NCI-H748 treated with DMSO at 0.1 percent for 48 hours (cell line): ENCODE results near the gene RGS10.

Experiments used
- DNase-seq: peaks from one replicate; lab custom pipeline; 2025; lab: John Stamatoyannopoulos, UW

Gene RGS10

DNA sequence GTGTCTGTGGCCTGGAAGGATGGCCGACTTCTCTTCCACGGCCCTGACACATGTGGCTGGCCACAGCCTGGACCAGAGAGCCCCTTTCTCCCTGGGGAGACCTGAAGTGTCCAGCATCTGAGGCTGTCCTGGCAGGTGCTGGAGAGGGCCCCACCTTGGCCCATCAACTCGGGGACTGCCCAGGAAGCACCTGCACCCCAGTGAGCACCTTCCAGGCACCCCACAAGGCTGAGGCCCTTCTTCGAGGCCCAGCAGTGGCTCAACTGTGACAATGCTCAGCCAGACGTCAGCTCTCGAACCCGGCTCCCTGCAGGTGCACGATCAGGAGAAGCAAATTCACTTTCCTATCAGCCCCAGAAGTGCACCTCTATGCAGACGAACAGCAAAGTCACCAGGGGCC is 24.3 kb downstream of the RGS10 start:
- DNase-seq, result no peak

DNA sequence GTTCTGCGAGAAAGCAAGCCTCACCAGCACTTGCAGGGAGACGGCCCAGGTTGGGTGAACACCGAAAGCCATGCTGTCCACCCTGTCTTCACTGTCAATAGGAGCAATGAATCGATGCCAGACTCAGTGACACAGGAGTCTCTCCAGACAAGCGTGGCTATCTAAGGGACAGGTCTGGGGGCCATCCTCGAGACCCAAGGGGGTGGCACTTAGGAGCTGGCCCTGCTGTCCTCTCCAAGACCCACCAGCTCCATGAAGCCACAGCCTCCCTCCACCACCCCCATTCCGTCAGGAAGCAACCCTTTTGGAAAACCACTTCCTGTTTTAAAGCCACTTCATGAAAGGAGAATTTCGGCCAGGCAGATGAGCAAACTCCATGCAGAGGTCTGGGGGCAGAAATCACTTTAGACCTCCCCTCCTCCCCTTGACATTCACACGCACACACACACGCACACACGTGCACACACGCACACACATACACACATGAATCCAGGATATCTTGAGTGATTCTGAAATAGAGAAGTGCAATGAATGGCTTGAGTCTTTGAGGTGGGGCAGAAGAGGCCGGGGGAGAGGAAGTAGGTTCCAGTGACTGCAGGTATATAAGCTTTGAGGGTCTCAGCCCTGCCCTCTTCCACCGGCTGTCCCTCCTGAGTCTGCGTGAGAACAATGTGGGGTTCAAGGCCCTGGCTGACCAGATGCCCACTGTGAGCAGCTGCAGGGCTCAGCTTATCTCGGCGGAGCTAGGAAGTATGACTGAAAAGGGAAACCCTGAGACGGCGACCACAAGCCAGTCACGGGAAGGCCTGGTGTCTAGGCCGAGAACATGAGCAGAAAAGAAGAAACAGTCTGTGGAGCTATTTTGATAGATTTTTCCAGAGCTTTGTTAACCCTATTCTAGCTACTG is 25.0 kb downstream of the RGS10 start:
- no peak for DNase-seq

DNA sequence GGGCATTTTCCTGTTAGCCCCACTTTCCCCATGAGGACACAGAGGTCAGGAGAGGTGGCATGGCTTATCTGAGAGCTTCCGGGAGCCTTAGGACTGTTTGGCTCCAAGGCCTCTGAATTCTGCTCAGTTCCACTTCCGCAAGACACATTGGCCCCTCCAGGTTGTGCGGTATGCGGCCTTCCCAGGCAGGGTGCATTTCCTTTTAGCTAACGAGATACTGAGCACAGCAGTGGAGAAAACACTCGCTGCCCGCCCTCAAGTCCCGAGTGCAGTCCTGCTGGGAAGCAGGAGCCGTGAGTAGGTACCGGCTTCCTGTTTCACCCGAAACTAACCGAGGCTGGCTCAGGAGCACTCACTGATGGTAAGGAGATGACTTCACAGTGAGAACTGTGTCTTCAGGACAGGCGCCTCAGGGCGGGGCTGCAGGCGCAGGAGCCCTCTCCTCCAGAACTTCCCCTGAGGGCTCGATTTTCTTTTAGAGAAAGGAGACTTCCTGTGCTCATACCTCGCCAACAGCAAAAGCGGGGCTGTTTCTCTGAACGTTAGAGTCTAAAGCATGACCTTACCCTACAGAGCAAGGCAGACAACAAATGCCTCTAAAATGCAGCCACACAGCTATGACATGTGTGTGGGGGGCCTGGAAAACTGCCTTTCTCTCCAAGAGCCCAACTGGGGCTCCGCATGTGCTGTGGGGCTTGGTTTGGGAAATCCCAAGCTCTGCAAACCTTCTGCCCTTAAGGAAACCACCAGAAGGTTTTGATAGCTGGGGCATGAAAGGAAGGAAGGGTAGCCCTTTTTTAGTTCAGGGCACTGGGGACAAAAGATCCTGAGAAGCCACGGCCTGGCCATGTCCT is 25.9 kb downstream of the RGS10 start:
- DNase-seq, result no peak

DNA sequence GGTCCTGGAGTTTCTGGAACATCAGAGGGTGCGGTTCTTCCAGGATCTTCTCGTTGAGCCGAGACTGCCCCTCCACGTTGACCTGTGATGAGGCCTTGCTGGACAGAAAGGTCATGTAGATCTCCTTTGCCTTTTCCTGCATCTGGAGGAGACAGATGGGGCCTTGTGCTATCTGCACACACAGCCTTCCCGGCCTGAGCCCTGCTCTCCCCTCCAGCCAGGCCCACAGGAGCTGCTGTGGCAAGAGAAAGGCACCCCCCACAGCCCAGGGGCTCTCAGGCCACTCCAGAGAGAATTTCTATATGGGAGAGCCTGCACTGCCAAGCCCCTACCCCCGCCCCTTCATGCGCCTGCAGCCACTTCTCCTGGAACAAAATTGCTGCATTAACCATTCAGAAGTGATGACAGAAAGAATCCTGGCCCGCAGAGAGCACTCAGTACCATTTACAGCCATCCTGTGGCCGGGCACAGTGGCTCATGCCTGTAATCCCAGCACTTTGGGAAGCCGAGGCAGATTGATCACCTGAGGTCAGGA is 26.9 kb downstream of the RGS10 start:
- no peak for DNase-seq

DNA sequence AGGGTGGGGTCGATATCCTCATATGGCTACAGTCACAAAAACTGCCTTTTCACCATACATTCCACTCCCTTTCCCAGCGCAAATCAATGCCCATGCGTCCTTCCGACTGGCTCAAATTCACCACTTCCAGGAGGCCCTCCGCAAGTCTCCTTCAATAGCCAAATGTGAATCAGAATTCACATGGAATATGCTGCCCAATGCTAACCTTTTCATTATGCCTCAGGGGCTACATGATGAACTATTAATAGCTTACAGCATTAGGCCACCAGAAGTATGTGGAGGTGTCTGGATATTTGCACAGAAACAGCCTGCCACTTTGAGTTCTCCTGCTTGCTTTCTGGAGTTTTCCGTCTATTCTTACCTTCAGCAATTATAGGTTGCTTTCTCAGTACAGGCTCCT is 27.7 kb downstream of the RGS10 start:
- DNase-seq, result no peak

DNA sequence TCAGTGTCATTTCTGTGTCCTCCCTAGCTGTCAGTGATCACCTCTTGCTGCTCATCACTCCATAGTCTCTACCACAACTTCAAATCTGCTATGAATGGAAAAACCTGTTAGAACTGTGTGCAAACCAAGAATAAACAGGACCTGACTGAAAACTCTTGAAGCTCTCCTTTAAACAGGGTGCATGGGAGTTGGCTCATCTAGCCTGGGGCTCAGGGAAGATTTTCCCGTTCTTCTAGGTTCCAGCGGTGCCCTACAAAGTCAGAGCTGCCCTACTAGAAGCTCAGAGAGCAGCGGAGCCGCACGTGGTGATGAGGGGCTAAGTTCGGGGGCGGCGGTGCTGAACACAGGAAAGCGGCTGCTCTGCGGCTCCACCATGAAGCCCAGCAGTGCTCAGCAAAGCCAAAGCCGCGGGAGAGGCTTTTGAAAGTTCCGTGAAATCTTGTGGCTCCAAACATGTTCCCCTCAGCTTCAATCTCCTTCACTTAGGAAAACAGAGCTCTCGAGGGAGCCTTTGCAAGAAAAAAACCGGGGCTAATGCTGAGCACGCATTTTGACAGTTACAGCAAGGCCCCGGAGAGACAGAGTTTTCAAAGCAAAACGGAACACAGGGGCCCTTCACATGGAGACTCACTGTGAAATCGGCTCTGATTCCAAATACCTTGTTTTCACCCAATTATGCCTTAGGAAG is 30.5 kb downstream of the RGS10 start:
- no peak for DNase-seq

DNA sequence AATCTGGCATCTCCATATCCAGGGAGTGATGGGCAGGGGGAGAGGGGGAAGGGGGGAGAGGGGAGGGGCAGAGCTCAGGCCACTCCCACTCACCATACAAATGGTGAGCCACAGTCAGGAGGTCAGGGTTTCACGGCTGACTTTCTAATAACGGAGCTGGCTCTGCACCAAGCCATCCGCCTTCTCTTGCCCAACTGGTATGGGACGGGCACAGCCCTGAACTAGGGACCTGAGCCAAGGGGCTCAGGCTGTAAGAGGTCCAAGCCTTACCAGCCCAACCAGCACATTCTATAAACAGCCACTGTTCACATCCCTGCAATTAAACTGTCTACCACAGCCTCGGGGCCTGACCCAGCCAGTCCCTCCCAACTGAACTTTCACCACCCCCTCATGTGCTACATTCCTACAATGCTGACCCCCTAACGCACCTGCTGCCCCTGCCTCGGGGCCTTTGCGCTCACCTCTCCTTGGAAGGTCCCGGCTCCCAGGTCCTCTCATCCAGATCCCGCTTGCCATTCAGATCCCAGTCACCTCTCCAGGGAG is 32.5 kb downstream of the RGS10 start:
- no peak for DNase-seq

DNA sequence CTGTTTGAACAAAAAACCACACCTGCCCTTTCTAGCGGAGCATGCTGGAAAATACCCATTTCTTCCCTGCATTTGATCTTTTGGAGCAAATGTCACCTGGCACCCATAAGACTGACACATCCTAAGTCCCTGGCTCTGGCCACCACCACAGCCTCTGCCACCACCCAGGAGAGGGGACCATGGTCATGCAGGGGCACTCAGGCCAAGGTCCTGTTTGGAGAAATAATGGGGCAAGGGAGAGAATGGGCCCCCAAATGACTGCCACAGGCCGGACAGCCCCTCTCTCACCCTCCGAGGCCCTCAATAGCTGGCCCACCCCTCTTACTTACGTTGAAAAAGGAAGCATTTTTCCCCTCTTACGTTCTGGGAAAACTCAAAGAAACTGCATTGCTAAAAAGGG is 35.4 kb downstream of the RGS10 start:
- no peak for DNase-seq

DNA sequence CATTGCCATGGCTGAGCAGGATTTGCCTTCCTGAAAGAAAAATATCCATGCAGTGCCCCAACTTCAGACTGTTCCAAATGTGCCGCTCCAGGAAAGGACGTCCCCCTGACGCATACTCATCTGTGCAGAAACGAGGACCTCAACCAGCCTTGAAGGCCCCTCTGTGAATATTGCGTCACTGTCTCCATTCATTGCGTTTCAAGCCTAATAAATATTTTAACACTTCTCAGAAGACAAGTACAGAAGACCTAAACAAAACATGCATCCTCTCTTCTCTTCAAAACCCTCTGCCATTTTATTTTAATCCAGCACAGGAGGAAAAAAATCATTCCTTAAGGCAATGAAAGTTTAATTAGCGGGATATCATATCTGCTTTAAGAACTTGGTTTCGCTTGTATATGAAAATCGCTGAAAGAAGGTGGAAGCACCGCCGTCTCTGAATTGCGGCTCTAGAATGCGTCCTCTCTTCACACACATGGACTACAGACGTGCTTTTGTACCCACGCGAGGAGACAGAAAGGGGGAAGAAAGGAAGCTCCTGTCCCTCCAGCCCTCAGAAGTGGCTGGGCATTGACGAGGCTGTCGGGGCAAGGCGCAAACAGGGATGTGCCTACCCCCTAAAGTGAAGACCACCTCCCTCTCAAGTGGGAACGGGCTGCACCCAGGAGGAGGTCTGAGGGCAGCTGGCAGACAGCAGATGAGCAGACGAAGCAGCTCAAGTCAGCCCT is 36.8 kb downstream of the RGS10 start:
- no peak for DNase-seq

DNA sequence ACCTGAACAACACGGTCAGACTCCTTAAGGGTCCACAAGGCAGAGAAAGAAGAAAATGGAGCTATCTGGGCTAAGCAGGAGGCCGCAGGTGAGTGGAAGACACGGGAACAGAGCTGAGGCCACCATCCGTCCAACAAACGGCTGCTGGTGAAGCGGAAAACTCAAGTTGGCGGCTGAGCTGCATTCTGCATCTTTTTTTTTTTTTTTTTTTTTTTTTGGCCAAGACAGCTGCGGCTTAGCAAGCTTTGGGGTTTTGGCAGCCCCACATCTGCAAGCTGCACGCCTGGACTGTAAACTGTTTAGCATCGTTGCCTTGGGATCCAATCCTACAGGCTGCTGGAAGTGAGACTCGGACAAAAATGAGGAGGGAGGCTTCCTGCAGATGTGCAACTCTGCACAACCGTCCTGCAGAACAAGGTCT is 37.4 kb downstream of the RGS10 start:
- DNase-seq, result no peak

DNA sequence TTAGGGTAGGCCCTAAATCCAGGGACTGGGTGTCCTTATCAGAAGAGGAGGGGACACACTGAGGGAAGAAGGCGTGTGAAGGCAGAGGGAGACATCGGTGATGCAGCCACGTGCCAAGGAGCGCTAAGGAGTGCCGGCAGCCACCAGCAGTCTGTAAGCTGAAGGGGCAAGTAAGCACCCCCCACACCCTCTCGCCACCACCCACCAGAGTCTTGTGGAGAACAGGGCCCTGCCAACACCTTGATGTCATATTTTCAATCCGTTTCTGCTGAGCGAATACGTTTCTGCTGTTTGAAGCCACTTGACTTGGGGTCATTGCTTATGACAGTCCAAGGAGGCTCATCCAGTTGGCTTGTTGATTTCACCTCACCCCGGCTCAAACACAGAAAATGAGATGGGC is 37.9 kb downstream of the RGS10 start:
- DNase-seq, result no peak

DNA sequence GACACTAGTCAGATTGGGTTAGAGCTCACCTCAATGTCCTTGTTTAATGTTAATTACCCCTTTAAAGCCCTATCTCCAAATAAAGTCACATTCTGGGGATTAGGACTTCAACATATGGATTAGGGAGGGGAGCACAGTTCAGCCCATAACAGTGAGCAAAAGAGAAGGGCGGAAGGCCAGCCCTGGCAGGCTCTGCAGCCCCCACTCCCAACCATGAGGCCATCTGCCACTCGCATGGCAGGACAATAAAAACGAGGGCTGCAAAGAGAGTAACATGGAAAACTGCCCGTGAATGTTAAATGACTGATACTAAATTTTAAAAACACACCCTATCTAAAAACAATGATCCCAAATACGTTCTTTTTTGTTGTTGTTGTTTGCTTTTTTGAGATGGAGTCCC is 38.7 kb downstream of the RGS10 start:
- DNase-seq, result no peak

DNA sequence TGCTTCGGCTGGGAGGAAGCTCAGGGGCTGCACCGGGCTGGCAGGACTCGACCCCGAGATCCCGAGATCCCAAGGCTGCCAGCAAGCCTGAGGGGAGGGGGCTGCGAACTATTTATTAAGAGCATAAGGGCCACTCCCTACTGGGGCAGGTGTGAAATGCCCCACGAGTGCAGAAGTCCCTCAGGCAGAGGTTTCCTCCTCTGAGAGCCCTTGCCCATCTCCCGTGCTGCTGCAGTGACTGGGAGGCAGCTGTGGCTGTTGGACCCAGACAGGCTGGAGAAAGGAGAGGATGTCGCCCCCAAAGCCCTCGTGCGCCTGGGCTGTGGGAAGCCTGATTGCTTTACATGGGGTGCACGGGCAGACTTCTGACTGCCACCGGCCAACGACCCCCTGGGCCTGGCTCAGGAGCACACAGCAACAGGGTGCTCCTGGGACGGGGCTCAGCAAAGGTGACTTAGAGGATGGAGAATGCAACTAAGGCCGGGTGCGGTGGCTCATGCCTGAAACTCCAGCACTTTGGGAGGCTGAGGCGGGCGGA is 39.8 kb downstream of the RGS10 start:
- DNase-seq, result no peak

DNA sequence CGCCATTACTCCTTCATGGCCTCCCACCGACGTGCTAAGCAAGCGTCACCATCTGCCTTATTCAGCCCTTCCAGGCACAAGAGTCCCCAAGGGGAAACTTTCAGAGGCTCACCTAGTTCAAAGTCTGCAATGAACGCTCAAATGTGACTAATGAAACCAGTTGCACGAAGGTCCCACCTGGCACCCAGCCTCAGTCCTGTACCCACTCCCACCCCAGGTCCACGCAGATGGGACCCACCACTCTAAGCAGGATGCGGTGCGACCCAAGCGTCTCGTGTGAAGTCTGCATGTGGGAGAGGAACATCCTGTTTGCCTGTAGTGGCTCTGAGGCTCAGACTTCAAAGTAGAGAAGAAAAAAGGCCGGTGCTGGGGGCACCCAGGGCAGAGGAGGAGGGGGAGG is 40.3 kb downstream of the RGS10 start:
- DNase-seq, result no peak

DNA sequence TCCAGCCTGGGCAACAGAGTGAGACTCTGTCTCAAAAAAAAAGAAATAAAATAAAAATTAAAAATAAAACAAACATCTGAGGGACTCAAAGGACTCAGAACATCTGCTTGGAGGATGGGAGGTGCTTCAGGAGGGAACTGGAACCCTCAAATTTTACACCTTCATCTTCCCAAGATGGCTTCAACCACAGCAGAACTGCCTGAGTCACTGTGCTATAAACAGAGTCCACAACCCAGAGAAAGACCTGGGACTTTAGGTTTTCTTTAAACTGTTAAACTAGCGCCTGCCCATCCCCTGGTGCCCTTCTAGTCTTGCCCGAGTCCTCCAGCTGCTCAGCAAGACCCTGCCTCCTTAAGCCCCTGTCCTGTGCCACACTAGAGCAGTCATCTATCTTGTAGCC is 40.8 kb downstream of the RGS10 start:
- DNase-seq, result no peak

DNA sequence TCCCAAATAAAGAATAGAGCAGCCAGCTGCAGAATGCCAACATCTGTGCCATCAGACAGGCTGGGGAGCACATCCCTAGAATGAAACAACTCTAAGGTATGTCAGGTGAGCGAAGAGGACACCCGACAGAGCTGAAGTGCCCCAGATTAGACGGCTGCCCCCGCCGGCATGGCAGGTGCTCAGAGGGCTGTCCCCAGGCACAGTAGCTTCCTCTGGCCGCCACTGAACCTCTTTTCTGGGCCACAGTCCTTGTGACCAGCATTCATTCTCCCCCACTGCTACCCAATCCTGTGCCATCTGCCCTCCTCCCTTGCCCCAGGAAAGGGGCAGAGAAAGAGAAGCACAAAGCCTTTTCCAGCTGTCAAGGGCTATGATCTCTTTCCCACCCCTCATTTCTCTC is 41.7 kb downstream of the RGS10 start:
- DNase-seq, result no peak

DNA sequence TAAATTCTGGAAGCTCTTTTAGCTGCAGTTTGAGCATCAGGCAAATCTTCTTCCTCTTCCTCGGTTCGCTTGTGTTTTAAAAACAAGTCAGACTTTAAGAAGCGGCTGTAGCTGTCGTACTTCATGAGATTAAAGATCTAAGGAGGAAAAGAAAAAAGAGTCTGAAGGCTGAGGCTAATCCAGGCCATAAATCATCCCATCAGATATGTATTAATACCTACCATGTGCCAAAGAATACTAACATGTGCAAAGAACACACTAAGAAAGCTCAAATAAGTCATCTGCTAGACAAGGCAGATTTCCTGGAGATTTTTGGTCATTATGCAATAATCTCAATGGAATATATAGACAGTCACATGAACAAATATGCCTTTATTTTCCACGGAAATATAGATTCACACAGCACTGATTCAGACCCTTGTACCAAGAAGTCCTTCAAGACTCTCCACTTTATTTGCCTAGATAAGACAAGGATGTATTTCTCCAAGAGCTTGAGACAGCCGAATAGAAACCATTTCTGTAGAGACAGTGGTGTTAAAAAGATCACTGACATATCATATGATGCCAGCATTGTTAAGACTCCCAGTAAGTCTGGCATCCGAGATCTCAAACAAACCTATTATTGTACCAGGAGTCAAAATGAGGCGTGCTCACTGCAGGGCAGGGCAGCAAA is 42.3 kb downstream of the RGS10 start:
- no peak for DNase-seq

DNA sequence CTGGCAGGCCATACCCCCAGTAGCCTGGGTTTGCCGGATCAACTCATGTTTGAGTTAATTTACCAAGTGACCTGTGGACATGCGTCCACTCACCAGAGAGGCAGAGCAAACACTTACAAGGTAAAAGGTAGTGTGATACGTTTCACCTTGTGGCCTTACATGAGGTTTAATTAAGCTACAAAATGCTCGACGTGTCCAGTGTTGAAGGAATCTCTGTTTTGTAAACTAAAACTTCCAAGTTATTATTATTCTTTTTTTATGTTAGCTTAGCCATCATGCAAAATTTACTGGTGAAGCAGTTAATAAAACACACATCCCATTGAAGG is 42.9 kb downstream of the RGS10 start:
- no peak for DNase-seq

DNA sequence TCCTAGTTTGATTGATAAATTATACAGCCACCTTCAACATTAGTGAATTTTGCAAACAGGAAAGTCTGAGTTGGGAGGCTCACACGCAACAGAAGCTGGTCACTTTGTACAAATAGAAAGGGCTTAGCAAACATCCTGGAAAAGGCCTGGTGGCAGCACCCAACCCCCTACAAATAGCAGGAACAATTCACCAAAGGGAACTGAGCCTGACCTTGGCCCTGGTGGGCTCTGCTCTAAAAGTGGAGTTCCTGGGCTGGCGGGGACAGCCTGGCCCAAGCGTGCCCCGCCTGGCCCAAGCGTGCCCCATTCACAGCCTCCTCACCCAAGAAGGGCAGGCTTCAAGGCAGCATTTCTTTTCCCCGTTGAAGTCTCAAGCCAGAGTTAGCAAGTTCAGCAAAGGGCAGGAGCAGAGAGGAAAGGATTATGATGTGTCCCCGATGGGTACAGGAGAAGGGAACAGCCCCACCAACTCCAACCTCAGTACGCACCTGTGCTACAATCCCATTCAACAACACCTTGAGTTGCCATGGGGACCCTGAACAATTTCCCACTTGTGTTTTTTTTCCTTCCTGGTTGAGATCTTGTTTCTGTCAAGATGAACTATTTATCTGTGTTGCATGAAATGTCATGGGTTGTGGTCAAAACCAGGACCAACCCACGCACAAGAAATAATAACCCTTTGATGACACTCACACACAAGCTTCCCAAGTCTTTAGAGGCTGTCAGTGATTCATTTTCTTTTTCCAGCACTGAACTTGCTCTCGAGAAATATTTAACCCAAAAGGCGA is 43.4 kb downstream of the RGS10 start:
- DNase-seq, result no peak

DNA sequence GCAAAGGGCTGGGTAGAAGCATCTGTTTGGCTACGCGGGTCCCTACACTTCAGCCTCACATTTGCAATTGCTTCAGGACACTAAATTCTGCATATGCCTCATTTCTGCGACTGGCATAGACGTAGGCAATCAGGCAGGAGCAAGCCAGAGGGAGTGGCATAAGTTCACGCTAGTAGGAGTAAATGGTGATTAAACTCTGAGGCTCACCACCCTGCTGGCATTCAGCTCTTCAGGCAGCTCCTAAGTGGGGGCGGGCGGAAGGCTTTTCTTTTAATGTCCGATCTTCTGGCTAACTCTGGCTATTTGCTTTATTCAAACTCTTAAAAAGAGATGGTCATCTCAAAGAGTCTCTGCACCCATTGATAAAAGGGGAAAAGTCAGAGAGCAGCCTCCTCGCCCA is 45.3 kb downstream of the RGS10 start:
- DNase-seq, result no peak
